ENCODE results near the gene ITPR1.

Gene ITPR1

DNA sequence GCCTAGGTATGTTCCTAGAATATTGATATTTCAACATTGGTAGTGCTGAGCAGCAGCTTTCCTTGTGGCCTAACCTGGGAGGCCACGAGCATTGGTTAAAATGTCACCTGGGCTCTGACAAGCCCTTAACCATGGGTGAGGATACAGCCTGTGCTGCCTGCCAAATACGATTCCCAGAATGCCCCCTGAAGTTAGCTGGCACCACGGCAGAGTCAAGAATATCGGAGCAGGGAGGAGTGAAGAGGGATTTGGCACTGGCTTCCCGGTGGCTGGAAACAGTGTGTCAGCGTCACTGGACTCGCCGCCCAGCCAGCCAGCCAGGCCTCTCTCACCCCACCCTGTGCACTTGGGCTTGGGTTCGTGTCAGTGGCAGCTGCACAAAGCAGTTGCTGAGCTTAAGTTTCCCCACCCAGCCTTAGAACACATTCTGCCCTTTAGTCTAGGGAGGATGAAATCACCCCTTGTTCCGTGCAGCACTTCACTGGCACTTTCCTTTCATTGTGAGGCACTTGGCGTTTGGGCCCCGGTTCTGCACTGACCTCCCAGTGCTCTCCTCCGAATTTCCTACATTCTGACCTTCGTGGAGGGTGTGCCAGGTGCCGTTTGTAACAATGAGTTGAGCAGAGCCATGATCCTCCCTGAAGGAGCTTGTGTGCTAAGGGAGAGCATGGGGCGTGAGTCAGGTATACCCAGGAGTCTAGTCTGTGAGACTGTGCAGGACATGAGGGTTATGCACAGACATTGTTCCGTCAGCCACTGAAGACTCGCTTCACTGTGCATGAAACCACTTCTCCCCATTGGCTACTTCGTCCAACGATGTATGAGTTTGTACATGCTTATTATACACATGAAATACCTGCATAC lies 333.3 kb downstream of the ITPR1 start:
- H3K36me3 ChIP-seq, result no peaks in the 10 kb centered on the region; the same call in 1 of the 2 replicates
- TF ChIP-seq, protein P1, sequence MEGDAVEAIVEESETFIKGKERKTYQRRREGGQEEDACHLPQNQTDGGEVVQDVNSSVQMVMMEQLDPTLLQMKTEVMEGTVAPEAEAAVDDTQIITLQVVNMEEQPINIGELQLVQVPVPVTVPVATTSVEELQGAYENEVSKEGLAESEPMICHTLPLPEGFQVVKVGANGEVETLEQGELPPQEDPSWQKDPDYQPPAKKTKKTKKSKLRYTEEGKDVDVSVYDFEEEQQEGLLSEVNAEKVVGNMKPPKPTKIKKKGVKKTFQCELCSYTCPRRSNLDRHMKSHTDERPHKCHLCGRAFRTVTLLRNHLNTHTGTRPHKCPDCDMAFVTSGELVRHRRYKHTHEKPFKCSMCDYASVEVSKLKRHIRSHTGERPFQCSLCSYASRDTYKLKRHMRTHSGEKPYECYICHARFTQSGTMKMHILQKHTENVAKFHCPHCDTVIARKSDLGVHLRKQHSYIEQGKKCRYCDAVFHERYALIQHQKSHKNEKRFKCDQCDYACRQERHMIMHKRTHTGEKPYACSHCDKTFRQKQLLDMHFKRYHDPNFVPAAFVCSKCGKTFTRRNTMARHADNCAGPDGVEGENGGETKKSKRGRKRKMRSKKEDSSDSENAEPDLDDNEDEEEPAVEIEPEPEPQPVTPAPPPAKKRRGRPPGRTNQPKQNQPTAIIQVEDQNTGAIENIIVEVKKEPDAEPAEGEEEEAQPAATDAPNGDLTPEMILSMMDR (IDR thresholded peaks at IDR 0.05; ENCODE audit: low read depth, low read length), result no peak
- H3K9me3 ChIP-seq, result no peaks in the 10 kb centered on the region
- H3K27me3 ChIP-seq, result no peaks in the 10 kb centered on the region
- DNase-seq, result no peak
- no peaks in the 10 kb centered on the region for H3K4me1 ChIP-seq
- no peak overlapping the region for H3K4me3 ChIP-seq (ENCODE audit: low read depth, low read length)

- DNase-seq, result no peak
- Histone ChIP-seq H3K36me3 (no peaks in the 10 kb centered on the region; the same call in 1 of the 2 replicates), H3K9me3 (no peaks in the 10 kb centered on the region), H3K4me1 (no peaks in the 10 kb centered on the region), H3K27me3 (no peaks in the 10 kb centered on the region), H3K4me3 (ENCODE audit: low read depth, low read length) (no peak overlapping the region)
- TF ChIP-seq, protein P1 (IDR thresholded peaks at IDR 0.05; ENCODE audit: low read depth, low read length), result no peak
Observed at GRCh38 chr3:4827767-4828166, 334.6 kb downstream of the ITPR1 start.

DNA sequence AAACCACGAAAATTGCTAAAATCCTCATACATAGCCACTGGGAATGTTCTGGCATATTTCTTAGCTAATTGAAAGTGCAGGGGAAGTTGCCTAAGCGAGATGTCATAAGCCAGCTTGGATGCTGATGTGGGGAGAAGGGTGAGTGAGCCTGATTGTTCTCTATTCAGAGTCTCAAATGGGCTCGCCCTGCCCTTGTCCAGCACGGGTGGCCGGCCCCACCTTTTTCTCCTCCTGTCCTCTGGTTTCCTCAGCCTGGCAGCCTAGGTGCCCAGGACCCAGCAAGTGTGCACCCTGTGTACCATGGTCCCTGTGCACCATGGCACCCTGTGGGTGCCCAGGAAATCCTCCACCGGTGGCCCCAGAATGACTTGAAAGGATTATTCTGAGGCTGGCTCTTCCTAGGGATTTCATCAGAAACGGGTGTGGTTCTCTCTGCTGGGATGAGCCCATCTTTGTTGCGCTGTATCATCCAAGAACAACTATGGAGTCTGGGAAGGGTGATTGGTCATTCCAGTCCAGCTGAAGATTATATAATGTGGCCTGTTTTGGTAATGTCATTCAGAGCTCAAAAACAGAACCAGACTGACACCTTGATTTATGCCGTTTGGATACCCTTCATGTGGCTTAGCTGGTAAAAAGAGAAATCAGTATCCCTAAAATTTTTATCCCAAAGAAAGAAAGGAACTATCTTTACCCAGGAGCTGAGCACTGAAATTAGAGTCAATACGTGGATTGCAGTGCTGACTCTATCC lies 335.3 kb downstream of the ITPR1 start:
- TF ChIP-seq, protein P1 (IDR thresholded peaks at IDR 0.05; ENCODE audit: low read depth, low read length), result no peak
- H3K36me3 ChIP-seq, result no peaks in the 10 kb centered on the region; the same call in 1 of the 2 replicates
- H3K4me1 ChIP-seq, result no peaks in the 10 kb centered on the region
- H3K27me3 ChIP-seq, result no peaks in the 10 kb centered on the region
- H3K9me3 ChIP-seq, result no peaks in the 10 kb centered on the region
- no peak for DNase-seq
- H3K4me3 ChIP-seq (ENCODE audit: low read depth, low read length), result no peak overlapping the region

- Histone ChIP-seq H3K9me3 (no peaks in the 10 kb centered on the region), H3K27me3 (no peaks in the 10 kb centered on the region), H3K36me3 (no peaks in the 10 kb centered on the region; the same call in 1 of the 2 replicates), H3K4me3 (ENCODE audit: low read depth, low read length) (no peak overlapping the region), H3K4me1 (no peaks in the 10 kb centered on the region)
- TF ChIP-seq, protein P1 (IDR thresholded peaks at IDR 0.05; ENCODE audit: low read depth, low read length), result no peak
- DNase-seq, result no peak
Observed at GRCh38 chr3:4829031-4829394, 335.9 kb downstream of the ITPR1 start.

GRCh38 chr3:4830586-4830914 lies 337.4 kb downstream of the ITPR1 start:
- TF ChIP-seq, protein P1 (IDR thresholded peaks at IDR 0.05; ENCODE audit: low read depth, low read length), result no peak
- H3K36me3 ChIP-seq, result no peaks in the 10 kb centered on the region
- no peak for DNase-seq
- H3K27me3 ChIP-seq, result no peaks in the 10 kb centered on the region
- H3K4me3 ChIP-seq (ENCODE audit: low read depth, low read length), result no peak overlapping the region
- no peaks in the 10 kb centered on the region for H3K9me3 ChIP-seq
- no peaks in the 10 kb centered on the region for H3K4me1 ChIP-seq

- Histone ChIP-seq H3K36me3 (peaks cover 6% of the 10 kb centered on the region; the same call in 1 of the 2 replicates), H3K27me3 (no peaks in the 10 kb centered on the region), H3K4me3 (ENCODE audit: low read depth, low read length) (no peak overlapping the region), H3K4me1 (no peaks in the 10 kb centered on the region), H3K9me3 (no peaks in the 10 kb centered on the region)
- TF ChIP-seq, protein P1 (IDR thresholded peaks at IDR 0.05; ENCODE audit: low read depth, low read length), result no peak
- no peak for DNase-seq
Observed at GRCh38 chr3:4831580-4831950, 338.4 kb downstream of the ITPR1 start.
